HL-60 (cell line): Measurements from ENCODE around the gene TIMP1.

Experiments
- CTCF ChIP-seq: IDR thresholded peaks from one replicate; pipeline ENCODE4 v1.5.1; 2011; ENCODE audit warnings: low read length, control low read depth, inconsistent platforms; ENCODE audit not compliant: insufficient read depth
- GABPA ChIP-seq: IDR thresholded peaks from 2 replicates; pipeline ENCODE4 v1.6.1; 2012; ENCODE audit warnings: low read depth
- POLR2AphosphoS5 ChIP-seq: IDR thresholded peaks from 2 replicates; pipeline ENCODE4 v1.6.1; 2012; ENCODE audit warnings: low read depth
- REST ChIP-seq: IDR thresholded peaks from 2 replicates; pipeline ENCODE4 v1.6.1; 2012; ENCODE audit warnings: low read depth; ENCODE audit not compliant: insufficient replicate concordance
- SPI1 ChIP-seq: IDR thresholded peaks from 2 replicates; pipeline ENCODE4 v1.6.1; 2012; ENCODE audit warnings: low read depth, mild to moderate bottlenecking, borderline replicate concordance

- no peak for TF ChIP-seq CTCF
- no peak for TF ChIP-seq REST
- TF ChIP-seq POLR2AphosphoS5, result no peak
- no peak for TF ChIP-seq GABPA
- no peak for TF ChIP-seq SPI1
Observed at GRCh38 chrX:47578692-47579091, 3.5 kb upstream of the TIMP1 start.
